T-helper 1 cell (primary cell): Measurements from ENCODE around the gene SLC9A3.
"Not testable (repeated sequence)": the region's sequence is repeated elsewhere in the genome, so short reads cannot be mapped to it uniquely, and the experiment has no call there.

Source experiments
- DNase-seq, 5 donors: peaks; one replicate each; pipeline ENCODE4 v3.0.0-alpha.2; 2012 to 2020

The SLC9A3 gene

DNA sequence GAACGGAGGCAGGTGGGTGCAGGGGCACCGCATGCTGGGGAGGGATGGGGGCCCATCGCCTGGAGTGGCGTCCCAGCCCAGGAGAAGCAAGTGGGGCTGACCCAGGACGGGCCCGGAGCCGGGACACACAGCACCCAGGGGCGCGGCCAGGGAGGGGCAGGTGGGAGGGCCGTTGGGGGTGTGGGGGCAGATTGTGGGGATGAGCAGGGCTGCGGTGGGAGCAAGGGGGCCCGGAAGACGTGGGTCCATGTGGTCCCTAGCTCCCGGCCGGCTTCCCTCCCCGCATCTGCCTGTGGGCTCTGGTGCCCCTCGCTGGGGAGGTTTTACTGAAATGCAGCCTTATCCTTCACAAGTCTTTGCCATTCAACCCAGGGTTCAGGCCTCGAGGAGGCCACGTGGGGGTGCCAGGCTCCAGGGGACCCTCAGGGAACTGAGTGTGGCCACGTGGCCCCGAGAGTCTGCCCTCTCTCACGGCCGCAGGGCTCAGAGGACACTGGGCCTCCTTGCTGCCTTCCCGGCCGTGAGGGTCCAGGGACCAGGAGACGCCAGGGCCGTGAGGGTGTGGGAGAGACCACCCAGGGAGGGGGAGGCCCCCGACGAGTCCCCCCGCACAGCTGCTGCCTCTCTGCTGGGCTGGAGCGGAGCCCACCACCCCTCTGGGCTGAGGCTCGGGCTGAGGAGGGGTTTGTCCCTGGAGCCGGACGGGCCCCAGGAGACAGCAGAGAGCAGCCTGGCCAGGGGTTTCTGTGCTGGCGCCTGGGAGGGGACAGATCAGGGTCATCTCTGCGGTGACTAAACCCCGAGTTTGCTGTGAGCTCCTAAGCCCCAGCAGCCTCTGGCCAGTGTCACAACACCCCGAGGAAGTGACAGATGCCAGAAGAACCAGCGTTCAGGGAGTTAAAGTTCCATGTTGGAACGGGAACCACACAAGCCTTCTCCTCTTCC, 35.2 kb downstream of the SLC9A3 start:
- DNase-seq, result no peak

DNA sequence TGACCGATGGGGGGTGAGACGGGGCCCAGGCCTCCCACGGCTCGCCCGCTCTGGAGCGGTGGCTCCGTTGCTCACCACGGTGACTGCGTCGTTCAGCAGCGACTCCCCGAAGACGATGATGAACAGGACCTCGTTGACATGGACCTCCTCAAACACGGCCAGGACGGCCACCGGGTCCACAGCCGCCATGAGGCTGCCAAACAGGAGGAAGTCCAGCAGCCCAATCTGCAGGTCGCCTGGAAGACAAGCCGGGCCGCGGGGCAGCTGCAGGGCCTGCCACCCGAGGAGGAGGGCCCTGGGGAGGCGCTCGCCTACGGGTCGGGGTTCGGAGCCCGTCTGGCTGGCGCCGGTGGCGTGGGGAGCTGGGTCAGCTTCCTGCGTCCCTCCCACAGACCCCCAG, 36.0 kb downstream of the SLC9A3 start:
- no peak for DNase-seq

DNA sequence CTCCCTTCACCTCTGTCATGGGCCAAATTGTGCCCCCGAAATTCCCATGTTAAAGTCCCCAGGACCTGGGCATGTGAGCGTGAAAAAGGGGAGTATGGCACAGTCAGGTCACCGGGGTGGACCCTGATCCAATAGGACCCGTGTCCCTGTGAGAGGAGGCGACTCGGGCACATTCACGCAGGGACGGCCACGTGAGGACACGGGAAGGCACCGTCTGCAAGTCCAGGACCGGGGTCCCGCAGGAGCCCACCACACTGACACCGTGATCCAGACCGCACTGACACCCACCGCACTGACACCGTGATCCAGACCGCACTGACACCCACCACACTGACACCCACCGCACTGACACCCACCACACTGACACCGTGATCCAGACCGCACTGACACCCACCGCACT, 37.7 kb downstream of the SLC9A3 start:
- not testable (repeated sequence) for DNase-seq

DNA sequence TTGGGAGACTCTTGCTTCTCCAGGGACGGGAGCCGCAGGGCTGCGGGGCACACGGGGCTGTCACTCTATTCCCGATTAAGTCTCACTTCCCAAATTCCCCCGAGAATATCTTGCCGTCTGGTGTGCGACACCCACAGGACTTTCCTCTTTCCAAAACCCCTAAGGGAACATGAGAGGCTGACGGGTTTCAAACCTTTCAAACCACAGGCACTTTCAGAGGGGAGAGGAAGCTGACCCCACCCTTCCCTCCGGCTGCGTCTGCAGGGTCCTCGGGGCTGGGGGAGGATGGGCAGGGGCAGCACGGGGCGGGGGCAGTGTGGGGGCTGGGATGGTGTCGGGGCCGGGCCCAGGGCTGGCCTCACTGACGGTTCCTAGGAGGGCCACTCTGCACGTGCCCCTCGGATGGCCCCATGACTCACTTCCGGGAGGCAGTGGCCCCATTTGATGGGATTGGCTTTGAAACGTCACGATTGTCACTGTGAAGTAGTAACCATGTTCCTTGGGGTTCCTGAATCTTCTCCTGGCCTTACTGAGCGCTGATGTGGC, 38.2 kb downstream of the SLC9A3 start:
- peak in 1 of 5 donors; percentile 31 for DNase-seq

DNA sequence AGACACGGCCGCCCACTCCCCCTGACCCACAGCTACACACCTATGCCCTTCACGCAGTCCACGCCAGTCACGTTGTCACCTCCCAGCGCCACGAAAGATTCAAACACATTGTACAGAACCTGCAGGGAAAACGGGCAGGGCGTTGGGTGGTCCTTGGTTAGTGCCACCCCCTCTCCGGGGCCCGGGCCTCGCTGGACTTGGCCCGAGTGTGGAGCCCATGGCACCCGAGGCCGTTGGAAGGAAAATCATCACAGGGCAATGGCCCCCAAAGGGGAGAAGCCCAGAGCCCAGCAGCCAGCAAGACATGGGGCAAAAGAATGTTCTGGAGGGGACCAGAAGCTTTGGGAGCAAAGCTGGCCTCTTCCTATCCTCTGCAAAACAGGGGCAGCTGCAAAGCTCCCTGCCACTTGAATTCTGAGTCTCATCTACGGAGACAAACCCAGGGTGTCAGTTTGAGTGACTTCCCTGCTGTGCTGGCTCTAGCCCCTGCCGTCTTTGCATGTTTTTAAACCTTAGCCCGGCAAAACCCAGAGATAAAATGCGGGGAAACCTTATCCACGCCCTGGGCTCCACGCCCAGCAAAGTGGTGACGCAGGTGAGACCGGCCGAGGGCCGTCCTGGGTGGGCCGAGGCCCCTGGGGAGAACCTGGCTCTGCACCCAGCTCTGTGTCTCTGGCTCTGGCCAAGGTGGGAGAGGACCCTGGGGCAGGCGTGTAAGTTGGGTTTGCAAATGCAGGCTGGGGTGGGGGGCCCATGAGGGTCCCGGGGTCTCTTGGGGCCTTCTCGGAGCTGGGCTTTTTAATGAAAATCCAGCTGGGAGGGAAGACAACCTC, 38.9 kb downstream of the SLC9A3 start:
- no peak for DNase-seq

DNA sequence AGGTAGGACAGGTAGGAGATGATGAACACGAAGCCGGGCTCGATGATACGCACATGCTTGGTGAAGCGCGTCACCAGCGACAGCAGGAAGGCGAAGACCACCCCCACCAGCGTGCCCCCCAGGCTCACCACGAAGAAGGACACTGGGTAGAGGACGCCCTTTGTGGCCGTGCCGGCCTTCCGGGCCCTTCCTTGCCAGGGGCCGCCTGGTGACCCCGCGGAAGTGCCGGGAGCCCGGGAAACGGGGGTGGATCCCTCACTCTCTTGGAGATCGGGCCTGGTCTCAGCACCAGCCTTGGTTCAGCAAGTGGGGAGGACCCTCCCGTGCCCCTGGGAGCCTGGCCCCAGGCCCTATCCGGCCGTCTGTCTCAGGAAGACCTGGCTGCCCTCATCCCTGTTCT, 39.7 kb downstream of the SLC9A3 start:
- no peak for DNase-seq

DNA sequence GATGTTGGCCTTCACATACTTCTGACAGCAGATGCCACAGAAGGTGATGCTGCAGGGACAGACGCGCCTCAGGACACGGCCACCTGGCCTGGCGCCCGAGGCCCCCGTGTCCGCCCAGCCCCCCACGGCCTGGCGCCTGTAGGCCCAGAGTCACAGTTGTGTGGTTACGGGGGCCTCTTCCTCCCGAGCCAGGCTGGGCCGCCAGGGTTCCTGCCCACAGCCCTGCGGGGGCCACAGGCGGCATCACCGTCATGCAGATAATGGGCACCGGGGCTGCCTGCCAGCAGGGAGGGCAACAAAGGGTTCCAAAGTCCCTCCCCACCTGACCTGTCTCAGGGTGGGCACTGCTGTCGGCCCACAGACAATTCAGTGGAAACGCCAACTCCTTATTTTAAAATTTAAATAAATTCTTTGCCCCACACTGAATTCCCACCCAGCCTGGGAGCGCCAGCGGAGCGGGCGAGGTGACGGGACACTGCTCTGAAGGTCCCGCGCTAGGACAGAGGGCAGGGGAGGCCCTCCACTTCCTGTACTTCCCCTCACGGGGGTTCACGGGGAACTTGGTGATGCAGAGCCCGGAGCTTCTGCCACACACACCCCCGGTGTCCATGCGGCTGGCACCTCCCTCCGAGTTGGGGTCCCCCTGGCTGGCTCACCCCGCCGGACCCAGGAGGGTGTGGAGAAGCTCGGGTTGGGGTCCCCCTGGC, 40.7 kb downstream of the SLC9A3 start:
- DNase-seq, result no peak

DNA sequence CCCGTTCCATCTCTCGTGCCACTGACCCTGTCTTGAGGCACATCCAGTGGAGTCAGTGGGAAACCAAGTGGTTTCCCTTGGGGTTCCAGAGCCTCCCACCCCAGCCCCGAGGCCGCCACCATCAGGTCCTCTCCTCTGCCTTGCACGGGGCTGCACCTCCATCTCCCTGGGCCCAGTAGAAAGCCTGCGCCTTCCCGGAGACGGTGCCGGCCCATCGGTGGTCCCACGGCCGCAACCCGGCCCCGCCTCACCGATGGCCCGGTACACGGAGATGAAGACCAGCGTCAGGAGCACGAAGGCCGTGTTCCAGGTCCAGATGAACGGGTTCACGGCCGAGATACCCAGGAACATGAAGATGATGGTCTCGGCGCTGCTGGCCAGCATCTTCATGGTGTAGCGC, 41.2 kb downstream of the SLC9A3 start:
- DNase-seq, result no peak

DNA sequence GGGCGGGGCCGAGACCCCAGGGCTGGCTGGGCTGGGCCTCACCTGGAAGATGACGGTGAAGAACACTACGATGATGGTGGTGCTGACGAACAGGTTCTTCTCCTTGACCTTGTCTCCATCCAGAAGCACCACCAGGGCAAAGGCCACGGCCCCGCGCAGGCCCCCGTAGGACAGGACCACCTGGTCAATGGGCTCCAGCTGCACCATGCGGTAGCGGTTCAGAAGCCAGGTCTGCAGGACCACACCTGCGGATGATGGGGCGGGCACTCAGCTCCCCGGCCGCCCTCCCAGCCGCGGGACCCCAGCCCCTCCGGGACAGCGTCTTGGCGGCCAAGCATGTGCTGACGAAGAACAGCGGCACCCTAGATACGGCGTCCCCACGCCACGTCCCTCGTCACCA, 41.7 kb downstream of the SLC9A3 start:
- DNase-seq, result no peak

DNA sequence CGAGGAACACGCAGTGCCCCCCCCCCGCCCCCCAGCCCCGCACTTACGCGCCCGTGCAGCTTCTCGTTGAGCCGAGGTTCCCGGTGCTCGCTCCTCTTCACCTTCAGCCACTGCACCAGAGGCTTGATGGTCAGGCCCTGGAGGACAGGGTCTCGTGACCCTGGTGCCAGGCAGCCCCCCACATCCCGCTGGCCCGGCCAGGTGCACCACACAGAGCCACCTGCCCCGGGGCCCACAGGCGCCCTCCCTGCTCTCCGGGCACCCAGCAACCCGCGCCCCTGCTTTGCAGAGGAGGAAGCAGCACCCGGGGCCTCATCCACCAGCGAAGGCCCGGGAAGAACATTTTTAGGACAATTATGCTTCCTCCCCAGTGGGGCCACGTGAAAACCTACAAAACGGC, 42.2 kb downstream of the SLC9A3 start:
- no peak for DNase-seq

DNA sequence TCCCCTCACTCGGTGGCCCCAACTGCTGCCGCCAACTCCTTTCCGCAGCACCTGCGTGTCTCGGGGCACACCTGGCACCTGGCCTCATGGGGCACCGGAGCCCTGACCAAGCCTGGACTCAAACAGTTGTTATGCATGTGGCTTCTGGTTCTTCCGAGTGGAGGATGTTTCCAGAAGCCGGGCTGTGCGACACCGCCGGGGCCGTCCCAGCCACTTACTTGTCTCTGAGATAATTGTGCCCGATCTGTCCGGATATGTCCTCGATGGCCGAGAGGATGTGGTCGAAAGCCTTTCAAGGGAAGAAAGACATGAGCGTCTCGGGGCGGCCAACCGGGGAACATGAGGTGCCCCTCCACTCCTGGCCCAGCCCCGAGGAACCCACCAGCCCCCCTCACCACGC, 42.9 kb downstream of the SLC9A3 start:
- DNase-seq, result no peak

DNA sequence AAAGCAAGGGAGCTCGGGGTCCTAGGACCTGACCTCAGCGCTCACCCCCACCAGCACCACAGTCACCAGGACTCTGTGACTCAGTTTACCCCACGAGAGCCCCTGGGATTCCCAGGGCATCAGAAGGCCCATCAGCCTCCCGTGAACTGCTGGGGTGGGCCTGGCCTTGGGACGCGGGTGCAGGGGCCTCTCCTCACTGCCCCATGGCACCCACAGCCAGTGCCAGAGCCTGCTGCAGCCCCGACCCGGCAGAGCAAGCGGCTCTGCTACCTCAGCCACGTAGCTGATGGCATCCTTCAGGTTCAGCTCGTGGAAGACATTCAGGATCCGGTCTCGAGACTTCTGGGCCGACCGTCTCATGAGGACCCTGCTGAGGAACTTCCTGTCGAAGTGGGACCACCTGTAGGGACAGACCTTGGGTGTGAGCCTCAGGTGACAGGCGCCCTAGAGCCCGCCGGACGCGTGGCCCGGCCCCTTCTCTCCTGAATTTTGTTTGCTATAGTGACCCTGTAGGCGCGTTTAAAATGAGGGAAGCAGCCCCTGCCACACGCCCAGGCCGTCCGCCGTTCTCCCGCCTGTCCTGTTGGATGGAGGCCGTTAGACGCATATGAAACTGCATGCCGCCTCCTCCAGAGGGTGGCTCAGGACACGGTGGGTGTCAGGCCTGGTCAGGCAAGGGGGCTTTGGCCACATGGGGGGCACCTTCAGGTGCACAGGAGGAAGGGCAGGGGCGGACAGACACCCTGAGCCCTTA, 44.5 kb downstream of the SLC9A3 start:
- DNase-seq, result no peak

DNA sequence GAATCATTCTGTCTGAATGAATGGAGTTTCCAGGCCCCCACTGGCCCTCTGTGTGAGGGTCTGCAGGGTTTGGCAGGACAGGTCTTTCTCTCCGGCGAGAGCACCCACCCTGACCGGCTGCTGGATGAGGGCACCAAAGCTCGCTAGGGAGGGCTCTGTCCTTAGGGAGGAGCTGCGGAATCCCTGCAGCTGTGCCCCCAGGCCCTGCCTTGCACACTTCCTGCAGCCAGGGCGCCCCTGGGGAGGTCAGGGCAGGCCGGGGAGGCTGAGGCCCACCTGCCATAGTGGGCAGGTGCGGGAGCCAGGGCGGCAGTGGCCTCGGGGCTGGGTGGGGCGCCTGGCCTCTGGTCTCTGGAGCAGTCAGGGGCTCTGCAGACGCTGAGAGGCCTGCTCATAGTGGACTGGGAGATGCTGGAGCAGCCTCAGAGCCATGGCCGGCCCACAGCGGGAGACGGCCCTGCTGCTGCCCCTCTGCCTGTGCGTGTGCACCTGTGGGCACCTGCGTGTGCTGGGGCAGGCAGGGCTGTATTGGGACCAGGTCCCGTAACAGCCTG, 45.2 kb downstream of the SLC9A3 start:
- no peak for DNase-seq

DNA sequence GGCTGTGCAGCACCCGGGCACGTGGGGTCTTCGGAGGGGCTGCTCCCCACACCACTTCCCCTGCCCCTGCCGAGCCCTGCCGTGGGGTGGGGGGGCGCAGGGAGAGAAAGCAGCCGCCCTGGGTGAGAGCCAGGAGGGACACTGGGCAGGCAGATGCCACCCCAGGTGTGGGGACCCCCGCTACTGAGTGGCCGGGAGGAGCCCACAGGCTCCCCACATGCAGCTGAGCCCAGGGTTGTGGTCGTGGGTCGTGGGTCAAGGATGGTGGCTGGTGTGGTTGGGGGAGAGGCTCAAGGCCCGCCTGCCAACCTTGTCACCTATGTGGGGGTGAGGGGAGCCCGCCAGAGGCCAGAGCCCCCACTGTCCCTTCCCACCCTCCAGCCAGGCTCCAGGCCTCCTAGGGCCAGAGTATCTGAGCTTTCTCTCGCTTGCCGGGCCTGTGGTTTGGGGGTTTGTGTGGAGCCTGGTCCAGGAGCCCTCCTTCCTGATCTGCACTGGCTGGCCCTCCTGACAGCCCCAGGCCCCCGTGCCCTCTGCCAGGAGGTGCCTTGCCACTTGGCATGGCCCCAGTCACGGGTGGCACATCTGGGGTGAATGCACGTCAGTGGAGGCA, 45.8 kb downstream of the SLC9A3 start:
- no peak for DNase-seq

DNA sequence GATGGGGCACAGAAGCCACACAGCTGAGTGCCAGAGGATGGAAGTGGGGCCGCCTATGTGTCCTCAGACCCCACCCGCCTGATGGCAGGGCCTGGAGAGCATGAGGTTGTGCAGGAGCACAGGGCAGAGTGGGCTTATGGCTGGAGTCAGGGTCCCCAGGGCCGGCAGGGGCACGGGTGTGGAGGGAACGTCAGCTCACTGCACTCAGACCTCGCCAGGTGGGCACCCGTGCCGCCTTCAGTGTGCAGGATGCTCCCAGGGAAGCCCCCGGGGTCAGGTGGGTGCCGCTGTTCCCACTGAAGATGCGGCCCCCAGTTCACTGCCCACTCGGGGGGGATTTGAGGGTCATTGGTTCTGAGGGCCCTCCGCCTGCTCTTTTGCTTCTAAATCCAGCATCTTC, 46.4 kb downstream of the SLC9A3 start:
- no peak for DNase-seq

DNA sequence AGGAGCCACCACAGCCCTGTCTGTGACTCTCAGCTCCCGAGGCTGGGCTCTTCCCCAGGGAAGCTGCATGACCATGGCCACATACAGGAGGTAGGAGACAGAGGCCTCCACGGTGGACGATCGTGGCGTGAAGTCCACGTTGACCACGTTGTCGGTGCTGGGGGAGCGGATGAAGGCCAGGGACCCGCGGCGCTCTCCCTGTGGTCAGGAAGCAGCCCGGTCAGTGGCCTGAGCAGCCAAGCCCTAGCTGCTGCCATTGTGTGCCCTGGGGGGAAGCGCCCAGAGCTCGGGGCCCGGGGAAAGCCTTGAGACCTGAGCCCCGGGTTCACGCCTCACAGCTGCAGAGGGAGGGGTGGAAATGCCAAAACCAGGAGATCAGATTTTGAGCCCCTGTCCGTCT, 47.0 kb downstream of the SLC9A3 start:
- DNase-seq, result no peak

DNA sequence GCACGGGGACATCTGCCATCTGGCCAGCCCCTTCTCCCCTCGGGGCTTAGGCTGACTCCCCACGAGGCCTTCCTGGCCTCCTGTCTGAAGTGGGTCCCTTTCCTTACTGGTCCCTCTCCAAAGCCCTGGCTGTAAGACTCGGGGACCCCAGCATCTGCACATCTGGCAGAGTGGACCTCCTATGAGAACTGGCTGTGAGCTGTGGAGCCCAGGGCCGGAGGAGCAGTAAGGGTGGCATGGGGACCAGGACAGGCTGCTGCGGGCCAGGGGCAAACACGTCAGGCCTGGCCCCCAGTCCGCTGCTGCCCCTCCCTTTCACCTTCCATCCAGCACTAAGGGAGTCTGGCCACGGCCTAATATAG, 47.5 kb downstream of the SLC9A3 start:
- DNase-seq, result no peak

DNA sequence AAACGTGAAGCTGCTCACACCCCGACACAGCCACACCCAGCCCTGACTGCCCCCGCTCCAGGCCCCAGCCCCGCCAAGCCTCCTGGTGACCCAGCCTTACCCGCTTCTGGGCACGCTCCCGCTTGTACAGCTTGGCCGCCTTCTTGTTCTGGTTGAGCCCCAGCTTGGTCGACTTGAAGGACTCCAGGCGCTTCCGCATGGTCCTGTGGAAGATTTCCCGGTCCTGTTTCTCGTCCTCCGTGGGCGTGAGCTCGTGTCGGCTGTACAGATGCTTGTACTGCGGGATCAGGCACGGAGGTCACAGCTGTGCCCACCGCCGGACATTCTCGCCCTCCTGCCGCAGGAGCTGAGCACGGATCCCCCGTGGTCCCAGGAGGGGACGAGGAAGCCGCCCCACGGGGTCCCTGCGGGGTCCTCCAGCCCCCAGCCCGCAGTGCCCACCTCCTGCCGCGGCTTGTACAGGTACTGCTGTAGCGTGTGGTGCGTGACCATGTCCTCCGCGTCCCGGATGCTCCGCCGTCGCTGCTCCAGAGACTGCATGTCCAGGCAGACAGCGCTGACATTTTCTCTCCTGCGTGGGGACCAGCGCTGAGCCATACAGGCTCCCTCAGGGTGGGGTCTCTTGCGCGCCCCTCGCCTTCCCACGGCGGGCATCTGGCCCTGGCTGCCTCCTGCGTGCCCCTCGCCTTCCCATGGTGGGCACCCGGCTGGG, 48.0 kb downstream of the SLC9A3 start:
- peak in 1 of 5 donors; percentile 5 for DNase-seq

DNA sequence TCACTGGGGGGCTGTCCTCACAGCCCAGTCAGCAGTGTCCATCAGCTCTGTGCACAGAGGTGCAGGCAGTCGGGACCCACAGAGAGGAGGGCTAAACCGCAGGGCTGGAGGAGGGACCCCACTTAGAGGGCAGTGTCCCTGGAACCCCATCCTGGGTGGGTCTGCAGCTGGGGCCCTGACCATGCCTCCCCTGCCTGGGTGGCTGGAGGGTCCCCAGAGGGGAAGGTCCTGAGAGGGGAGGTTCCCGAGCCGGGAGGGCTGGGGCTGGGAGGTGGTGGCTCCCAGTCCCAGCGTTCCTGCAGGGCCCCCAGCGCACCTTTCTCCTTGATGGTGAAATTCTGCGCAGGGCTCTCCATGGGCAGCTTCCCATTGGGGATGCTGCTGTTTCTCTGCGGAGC, 48.5 kb downstream of the SLC9A3 start:
- peak in 1 of 5 donors; percentile 5 for DNase-seq

DNA sequence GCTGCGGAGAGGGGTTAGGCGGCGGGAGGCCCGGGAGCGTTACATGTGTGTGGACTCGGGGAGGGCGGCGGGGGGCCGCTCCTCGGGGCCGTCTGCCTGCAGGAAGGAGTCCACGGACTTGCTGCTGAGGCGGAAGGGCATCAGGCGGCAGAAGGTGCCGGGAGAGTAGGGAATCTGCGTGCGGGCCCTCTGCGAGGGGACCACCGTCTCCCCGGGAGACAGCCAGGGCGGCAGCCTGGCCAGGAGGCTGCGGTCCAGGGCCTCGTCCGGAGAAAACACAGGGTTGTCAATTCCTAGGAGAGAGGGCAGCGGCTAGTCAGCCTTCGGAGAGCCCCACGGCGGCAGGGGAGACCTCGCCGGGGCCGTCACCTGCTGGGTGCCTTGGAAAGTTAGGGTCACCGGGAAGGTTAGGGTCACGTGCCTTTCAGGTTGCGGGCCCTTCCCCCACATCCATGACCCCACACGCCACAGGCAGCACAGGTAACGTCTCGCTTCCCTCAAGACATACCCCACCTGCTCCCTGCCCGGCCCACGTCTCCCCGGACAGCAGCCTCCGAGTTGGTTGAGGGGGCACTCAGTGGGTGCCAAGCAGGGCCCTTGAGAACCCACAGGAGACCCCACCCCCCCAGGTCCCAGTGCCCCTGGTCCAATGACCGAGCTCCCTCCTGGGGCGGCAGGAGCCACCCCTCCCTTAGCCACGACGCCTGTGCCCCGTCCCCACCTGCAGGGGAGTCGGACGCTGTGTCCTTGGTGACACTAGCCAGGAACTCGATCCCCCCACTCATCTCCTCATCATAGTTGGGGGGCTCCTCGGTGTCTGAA, 49.2 kb downstream of the SLC9A3 start:
- peak in 2 of 5 donors; percentile 9 to 16 for DNase-seq
